ENCODE data around the gene POLE.

- TF ChIP-seq CTCF (IDR thresholded peaks at IDR 0.05) (no peak), POLR2A (IDR thresholded peaks at IDR 0.05) (no peak)
These were observed 81.2 kb downstream of the POLE start for GRCh38 chr12:132605892-132606291.
